Measurements from ENCODE around the gene TMEM170A.

DNA sequence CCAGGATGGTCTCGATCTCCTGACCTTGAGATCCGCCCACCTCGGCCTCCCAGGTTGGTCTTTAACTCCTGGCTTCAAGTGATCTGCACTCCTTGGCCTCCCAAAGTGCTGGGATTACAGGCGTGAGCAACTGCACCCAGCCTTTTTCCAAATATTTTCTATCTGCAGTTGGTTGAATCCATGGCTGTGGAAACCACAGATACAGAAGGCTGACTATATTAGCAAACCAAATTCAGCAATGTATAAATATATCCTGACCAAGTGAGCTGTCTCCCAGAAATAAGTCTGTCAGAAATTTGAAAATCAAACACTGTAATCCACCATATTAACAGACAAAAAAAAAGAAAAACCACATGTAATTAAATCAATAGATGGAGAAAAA, 40.8 kb downstream of the TMEM170A start:
- TF ChIP-seq, protein P1, sequence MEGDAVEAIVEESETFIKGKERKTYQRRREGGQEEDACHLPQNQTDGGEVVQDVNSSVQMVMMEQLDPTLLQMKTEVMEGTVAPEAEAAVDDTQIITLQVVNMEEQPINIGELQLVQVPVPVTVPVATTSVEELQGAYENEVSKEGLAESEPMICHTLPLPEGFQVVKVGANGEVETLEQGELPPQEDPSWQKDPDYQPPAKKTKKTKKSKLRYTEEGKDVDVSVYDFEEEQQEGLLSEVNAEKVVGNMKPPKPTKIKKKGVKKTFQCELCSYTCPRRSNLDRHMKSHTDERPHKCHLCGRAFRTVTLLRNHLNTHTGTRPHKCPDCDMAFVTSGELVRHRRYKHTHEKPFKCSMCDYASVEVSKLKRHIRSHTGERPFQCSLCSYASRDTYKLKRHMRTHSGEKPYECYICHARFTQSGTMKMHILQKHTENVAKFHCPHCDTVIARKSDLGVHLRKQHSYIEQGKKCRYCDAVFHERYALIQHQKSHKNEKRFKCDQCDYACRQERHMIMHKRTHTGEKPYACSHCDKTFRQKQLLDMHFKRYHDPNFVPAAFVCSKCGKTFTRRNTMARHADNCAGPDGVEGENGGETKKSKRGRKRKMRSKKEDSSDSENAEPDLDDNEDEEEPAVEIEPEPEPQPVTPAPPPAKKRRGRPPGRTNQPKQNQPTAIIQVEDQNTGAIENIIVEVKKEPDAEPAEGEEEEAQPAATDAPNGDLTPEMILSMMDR (IDR thresholded peaks at IDR 0.05; ENCODE audit: low read depth, low read length) = no peak
- no peak for TF ChIP-seq EZH2phosphoT487 (IDR thresholded peaks at IDR 0.05; ENCODE audit: low read depth)

Data from OCI-LY3 (cell line).